Measurements from ENCODE around the gene DNAH8.

DNAH8 gene

DNA sequence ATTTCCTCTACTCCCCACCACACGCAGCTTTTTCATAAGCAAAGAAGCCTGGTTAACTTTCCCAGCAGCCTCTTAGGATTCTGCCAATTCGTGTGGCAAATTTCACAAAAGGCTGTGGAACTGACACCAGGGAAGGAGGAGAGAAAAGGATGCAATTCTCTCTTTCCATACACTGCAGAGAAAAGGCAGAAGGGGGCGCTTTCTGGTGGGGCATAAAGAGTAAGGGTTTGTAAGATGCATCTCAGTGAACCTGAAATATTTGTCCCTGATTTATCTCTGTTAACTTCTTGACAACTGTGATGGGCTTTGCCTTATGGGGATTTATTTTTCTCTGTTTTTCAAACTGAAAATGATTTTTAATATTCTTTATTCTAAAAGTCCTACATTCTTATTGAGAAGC lies 288.0 kb downstream of the DNAH8 start:
- Histone ChIP-seq H3K4me1 (ENCODE audit: control insufficient read depth, insufficient read depth, low read length) (no peaks in the 10 kb centered on the region), H3K27me3 (ENCODE audit: control insufficient read depth, insufficient read depth, low read length, poor library complexity, severe bottlenecking) (no peaks in the 10 kb centered on the region), H3K36me3 (ENCODE audit: control insufficient read depth, insufficient read depth, low read length) (no peaks in the 10 kb centered on the region), H3K9me3 (ENCODE audit: control insufficient read depth, low read length) (no peaks in the 10 kb centered on the region), H3K4me3 (ENCODE audit: insufficient read depth, low read depth, low read length) (no peak overlapping the region), H3K27ac (ENCODE audit: insufficient read depth, low read depth, low read length, poor library complexity, severe bottlenecking) (no peak overlapping the region)
- 7 to 11% methylated on average over 2 to 3 of the region's 3 CpGs for WGBS, 2 experiments

GRCh38 chr6:39003492-39003891 lies 288.4 kb downstream of the DNAH8 start:
- Histone ChIP-seq H3K36me3 (ENCODE audit: control insufficient read depth, insufficient read depth, low read length) (no peaks in the 10 kb centered on the region), H3K27me3 (ENCODE audit: control insufficient read depth, insufficient read depth, low read length, poor library complexity, severe bottlenecking) (no peaks in the 10 kb centered on the region), H3K9me3 (ENCODE audit: control insufficient read depth, low read length) (no peaks in the 10 kb centered on the region), H3K4me3 (ENCODE audit: insufficient read depth, low read depth, low read length) (no peak overlapping the region), H3K27ac (ENCODE audit: insufficient read depth, low read depth, low read length, poor library complexity, severe bottlenecking) (no peak overlapping the region), H3K4me1 (ENCODE audit: control insufficient read depth, insufficient read depth, low read length) (no peaks in the 10 kb centered on the region)
- WGBS, 2 experiments = no CpG with 5 or more reads among the region's 1 CpG

- Histone ChIP-seq H3K4me1 (ENCODE audit: control insufficient read depth, insufficient read depth, low read length) (no peaks in the 10 kb centered on the region), H3K27ac (ENCODE audit: insufficient read depth, low read depth, low read length, poor library complexity, severe bottlenecking) (no peak overlapping the region), H3K4me3 (ENCODE audit: insufficient read depth, low read depth, low read length) (no peak overlapping the region), H3K36me3 (ENCODE audit: control insufficient read depth, insufficient read depth, low read length) (no peaks in the 10 kb centered on the region), H3K27me3 (ENCODE audit: control insufficient read depth, insufficient read depth, low read length, poor library complexity, severe bottlenecking) (no peaks in the 10 kb centered on the region), H3K9me3 (ENCODE audit: control insufficient read depth, low read length) (no peaks in the 10 kb centered on the region)
- WGBS, 2 experiments = 78 to 88% methylated on average over 2 of the region's 2 CpGs
Observed at GRCh38 chr6:39004801-39005200, 289.7 kb downstream of the DNAH8 start.

GRCh38 chr6:39005774-39006173 lies 290.7 kb downstream of the DNAH8 start:
- WGBS, 2 experiments = 89 to 95% methylated on average over 3 of the region's 3 CpGs
- no peaks in the 10 kb centered on the region for H3K27me3 ChIP-seq (ENCODE audit: control insufficient read depth, insufficient read depth, low read length, poor library complexity, severe bottlenecking)
- no peak overlapping the region for H3K27ac ChIP-seq (ENCODE audit: insufficient read depth, low read depth, low read length, poor library complexity, severe bottlenecking)
- no peaks in the 10 kb centered on the region for H3K36me3 ChIP-seq (ENCODE audit: control insufficient read depth, insufficient read depth, low read length)
- no peak overlapping the region for H3K4me3 ChIP-seq (ENCODE audit: insufficient read depth, low read depth, low read length)
- H3K9me3 ChIP-seq (ENCODE audit: control insufficient read depth, low read length) = no peaks in the 10 kb centered on the region
- H3K4me1 ChIP-seq (ENCODE audit: control insufficient read depth, insufficient read depth, low read length) = no peaks in the 10 kb centered on the region

- Histone ChIP-seq H3K36me3 (ENCODE audit: control insufficient read depth, insufficient read depth, low read length) (no peaks in the 10 kb centered on the region), H3K9me3 (ENCODE audit: control insufficient read depth, low read length) (no peaks in the 10 kb centered on the region), H3K27ac (ENCODE audit: insufficient read depth, low read depth, low read length, poor library complexity, severe bottlenecking) (no peak overlapping the region), H3K4me3 (ENCODE audit: insufficient read depth, low read depth, low read length) (no peak overlapping the region), H3K4me1 (ENCODE audit: control insufficient read depth, insufficient read depth, low read length) (no peaks in the 10 kb centered on the region), H3K27me3 (ENCODE audit: control insufficient read depth, insufficient read depth, low read length, poor library complexity, severe bottlenecking) (no peaks in the 10 kb centered on the region)
- WGBS, 2 experiments = 78 to 89% methylated on average over 2 to 3 of the region's 3 CpGs
Observed at GRCh38 chr6:39007575-39007974, 292.5 kb downstream of the DNAH8 start.

GRCh38 chr6:39008737-39009136 lies 293.6 kb downstream of the DNAH8 start:
- WGBS, 2 experiments = 71% methylated on average over 1 of the region's 1 CpG; no CpG with 5 or more reads in 1 of the 2 experiments
- Histone ChIP-seq H3K9me3 (ENCODE audit: control insufficient read depth, low read length) (no peaks in the 10 kb centered on the region), H3K27me3 (ENCODE audit: control insufficient read depth, insufficient read depth, low read length, poor library complexity, severe bottlenecking) (no peaks in the 10 kb centered on the region), H3K4me3 (ENCODE audit: insufficient read depth, low read depth, low read length) (no peak overlapping the region), H3K4me1 (ENCODE audit: control insufficient read depth, insufficient read depth, low read length) (no peaks in the 10 kb centered on the region), H3K36me3 (ENCODE audit: control insufficient read depth, insufficient read depth, low read length) (no peaks in the 10 kb centered on the region), H3K27ac (ENCODE audit: insufficient read depth, low read depth, low read length, poor library complexity, severe bottlenecking) (no peak overlapping the region)

DNA sequence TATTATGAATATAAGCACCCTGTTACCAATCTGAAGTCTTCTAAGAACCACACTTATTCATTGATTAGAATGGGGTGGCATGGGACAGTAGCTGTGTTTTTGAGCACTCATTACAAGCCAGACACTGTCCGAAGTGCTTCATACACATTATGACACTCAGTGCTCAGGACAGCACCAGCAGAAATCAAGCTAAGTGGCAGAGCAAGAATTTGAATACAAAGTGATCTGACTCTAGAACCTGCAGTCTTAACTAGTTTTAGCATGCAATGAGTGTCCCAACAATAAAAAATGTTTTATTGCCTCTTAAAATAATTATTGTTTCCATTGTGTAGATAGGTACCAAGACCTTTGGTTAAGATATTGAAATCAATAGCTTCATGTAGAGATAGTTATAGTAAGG lies 294.4 kb downstream of the DNAH8 start:
- Histone ChIP-seq H3K4me3 (ENCODE audit: insufficient read depth, low read depth, low read length) (no peak overlapping the region), H3K27me3 (ENCODE audit: control insufficient read depth, insufficient read depth, low read length, poor library complexity, severe bottlenecking) (no peaks in the 10 kb centered on the region), H3K36me3 (ENCODE audit: control insufficient read depth, insufficient read depth, low read length) (no peaks in the 10 kb centered on the region), H3K9me3 (ENCODE audit: control insufficient read depth, low read length) (no peaks in the 10 kb centered on the region), H3K27ac (ENCODE audit: insufficient read depth, low read depth, low read length, poor library complexity, severe bottlenecking) (no peak overlapping the region), H3K4me1 (ENCODE audit: control insufficient read depth, insufficient read depth, low read length) (no peaks in the 10 kb centered on the region)
- 0% methylated on average over 1 of the region's 1 CpG for WGBS, 2 experiments

- H3K9me3 ChIP-seq (ENCODE audit: control insufficient read depth, low read length) = no peaks in the 10 kb centered on the region
- no peaks in the 10 kb centered on the region for H3K27me3 ChIP-seq (ENCODE audit: control insufficient read depth, insufficient read depth, low read length, poor library complexity, severe bottlenecking)
- no peaks in the 10 kb centered on the region for H3K4me1 ChIP-seq (ENCODE audit: control insufficient read depth, insufficient read depth, low read length)
- H3K4me3 ChIP-seq (ENCODE audit: insufficient read depth, low read depth, low read length) = no peak overlapping the region
- WGBS, 2 experiments = 93 to 96% methylated on average over 7 of the region's 7 CpGs
- H3K27ac ChIP-seq (ENCODE audit: insufficient read depth, low read depth, low read length, poor library complexity, severe bottlenecking) = no peak overlapping the region
- no peaks in the 10 kb centered on the region for H3K36me3 ChIP-seq (ENCODE audit: control insufficient read depth, insufficient read depth, low read length)
Observed at GRCh38 chr6:39016839-39017546, 301.9 kb downstream of the DNAH8 start.

GRCh38 chr6:39017547-39017880 lies 302.4 kb downstream of the DNAH8 start:
- H3K4me3 ChIP-seq (ENCODE audit: insufficient read depth, low read depth, low read length) = no peak overlapping the region
- no peaks in the 10 kb centered on the region for H3K27me3 ChIP-seq (ENCODE audit: control insufficient read depth, insufficient read depth, low read length, poor library complexity, severe bottlenecking)
- WGBS, 2 experiments = 69 to 71% methylated on average over 4 of the region's 4 CpGs
- H3K9me3 ChIP-seq (ENCODE audit: control insufficient read depth, low read length) = no peaks in the 10 kb centered on the region
- no peak overlapping the region for H3K27ac ChIP-seq (ENCODE audit: insufficient read depth, low read depth, low read length, poor library complexity, severe bottlenecking)
- H3K4me1 ChIP-seq (ENCODE audit: control insufficient read depth, insufficient read depth, low read length) = no peaks in the 10 kb centered on the region
- H3K36me3 ChIP-seq (ENCODE audit: control insufficient read depth, insufficient read depth, low read length) = no peaks in the 10 kb centered on the region

GRCh38 chr6:39018103-39018502 lies 303.0 kb downstream of the DNAH8 start:
- H3K36me3 ChIP-seq (ENCODE audit: control insufficient read depth, insufficient read depth, low read length) = no peaks in the 10 kb centered on the region
- H3K4me1 ChIP-seq (ENCODE audit: control insufficient read depth, insufficient read depth, low read length) = no peaks in the 10 kb centered on the region
- 88 to 92% methylated on average over 5 of the region's 5 CpGs for WGBS, 2 experiments
- no peak overlapping the region for H3K27ac ChIP-seq (ENCODE audit: insufficient read depth, low read depth, low read length, poor library complexity, severe bottlenecking)
- H3K27me3 ChIP-seq (ENCODE audit: control insufficient read depth, insufficient read depth, low read length, poor library complexity, severe bottlenecking) = no peaks in the 10 kb centered on the region
- H3K4me3 ChIP-seq (ENCODE audit: insufficient read depth, low read depth, low read length) = no peak overlapping the region
- no peaks in the 10 kb centered on the region for H3K9me3 ChIP-seq (ENCODE audit: control insufficient read depth, low read length)

GRCh38 chr6:39020136-39020535 lies 305.0 kb downstream of the DNAH8 start:
- no peaks in the 10 kb centered on the region for H3K9me3 ChIP-seq (ENCODE audit: control insufficient read depth, low read length)
- WGBS, 2 experiments = 93 to 95% methylated on average over 2 of the region's 2 CpGs
- H3K27me3 ChIP-seq (ENCODE audit: control insufficient read depth, insufficient read depth, low read length, poor library complexity, severe bottlenecking) = no peaks in the 10 kb centered on the region

More at GRCh38 chr6:39020136-39020535, 305.0 kb downstream of the DNAH8 start:
- H3K4me1 ChIP-seq (ENCODE audit: control insufficient read depth, insufficient read depth, low read length) = no peaks in the 10 kb centered on the region
- no peaks in the 10 kb centered on the region for H3K36me3 ChIP-seq (ENCODE audit: control insufficient read depth, insufficient read depth, low read length)
- H3K27ac ChIP-seq (ENCODE audit: insufficient read depth, low read depth, low read length, poor library complexity, severe bottlenecking) = no peak overlapping the region
- H3K4me3 ChIP-seq (ENCODE audit: insufficient read depth, low read depth, low read length) = no peak overlapping the region

Data from ectodermal cell (in vitro differentiated cells).